IPS DF 4.7 (cell line): ENCODE results near the gene CEP112.
"Not testable (repeated sequence)": the region's sequence is repeated elsewhere in the genome, so short reads cannot be mapped to it uniquely, and the experiment has no call there.

Experiments used
- DNase-seq: peaks from one replicate; pipeline ENCODE4 v3.0.0-alpha.2; 2013; ENCODE audit warnings: low spot score; ENCODE audit errors: extremely low read depth

Gene CEP112

DNA sequence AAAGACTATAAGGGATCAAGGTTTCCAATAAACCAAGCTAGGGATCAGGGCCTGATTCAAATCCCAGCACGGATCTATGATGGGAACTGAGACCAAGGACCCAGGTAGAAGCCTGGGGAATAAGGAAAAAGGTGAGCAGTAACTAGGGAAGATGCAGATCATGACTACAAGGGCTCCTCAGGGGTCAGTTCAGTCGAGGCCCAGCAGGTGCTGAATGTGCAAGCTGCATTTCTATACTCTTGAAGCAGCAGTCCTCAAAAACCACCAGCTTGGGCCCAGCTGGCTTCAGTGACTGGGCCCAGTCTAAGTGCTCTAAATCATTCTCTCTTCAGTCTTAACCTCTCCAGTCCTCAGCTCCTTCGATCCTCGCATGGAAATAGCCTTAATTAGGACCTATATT lies 401.7 kb downstream of the CEP112 start:
- no peak for DNase-seq

DNA sequence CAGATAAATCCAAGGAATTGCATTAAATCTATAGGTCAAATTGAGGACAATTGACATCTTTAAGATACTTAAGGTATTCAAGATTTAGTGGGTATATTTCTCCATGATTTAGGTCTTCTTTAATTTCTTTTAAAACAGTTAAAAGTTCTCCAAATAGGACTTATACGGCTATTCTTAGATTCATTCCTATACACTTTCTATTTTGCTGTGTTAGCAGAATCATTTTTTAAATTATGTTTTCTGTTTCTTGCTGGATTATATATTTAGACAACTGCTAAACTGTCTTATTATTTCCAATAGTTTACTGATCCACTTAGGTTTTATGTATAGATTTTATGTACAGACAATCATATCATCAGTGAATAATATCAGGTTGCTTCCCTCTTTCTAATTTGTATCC lies 404.4 kb downstream of the CEP112 start:
- no peak for DNase-seq

- DNase-seq, result no peak
Observed at GRCh38 chr17:65786479-65786878, 405.5 kb downstream of the CEP112 start.

- no peak for DNase-seq
Observed at GRCh38 chr17:65785109-65785508, 406.8 kb downstream of the CEP112 start.

DNA sequence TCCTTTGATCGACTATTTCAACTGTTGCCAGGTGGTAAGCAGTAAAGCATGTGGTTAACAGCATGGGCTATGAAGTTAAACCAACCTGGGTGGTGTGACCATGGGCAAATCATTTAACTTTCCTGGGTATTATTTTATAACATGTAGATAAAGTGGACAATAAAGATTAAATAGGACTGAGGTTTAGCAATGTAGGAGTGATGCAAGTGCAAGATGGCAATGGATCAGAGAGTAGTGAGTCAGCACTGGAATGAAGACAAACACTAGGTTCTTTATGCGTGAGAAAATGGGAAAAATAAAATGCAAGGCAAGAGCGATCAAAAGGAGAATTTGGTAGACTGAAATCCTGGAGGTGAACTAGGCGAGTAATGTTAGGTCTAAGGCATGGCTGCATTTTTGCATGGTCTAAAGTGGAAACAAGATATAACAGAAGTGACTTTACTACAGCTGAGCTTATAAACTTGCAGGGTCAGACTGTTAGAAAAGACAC lies 408.0 kb downstream of the CEP112 start:
- no peak for DNase-seq

DNA sequence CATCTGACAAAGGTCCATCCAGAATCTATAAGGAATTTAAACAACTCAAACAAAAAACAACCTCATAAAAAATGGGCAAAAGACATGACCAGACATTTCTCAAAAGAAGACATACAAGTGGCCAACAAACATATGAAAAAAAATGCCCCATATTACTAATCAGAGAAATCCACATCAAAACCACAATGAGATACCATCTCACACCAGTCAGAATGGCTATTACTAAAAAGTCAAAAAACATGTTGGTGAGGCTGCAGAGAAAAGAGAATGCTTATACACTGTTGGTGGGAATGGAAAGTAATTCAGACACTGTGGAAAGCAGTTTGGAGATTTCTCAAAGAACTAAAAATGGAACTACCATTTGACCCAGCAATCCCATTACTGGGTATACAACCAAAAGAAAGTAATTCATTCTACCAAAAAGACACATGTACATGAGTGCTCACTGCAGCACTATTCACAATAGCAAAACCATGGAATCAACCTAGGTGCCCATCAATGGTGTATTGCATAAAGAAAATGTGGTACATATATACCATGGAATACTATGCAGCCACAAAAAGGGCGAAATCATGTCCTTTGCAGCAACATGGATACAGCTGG lies 409.7 kb downstream of the CEP112 start:
- not testable (repeated sequence) for DNase-seq

DNA sequence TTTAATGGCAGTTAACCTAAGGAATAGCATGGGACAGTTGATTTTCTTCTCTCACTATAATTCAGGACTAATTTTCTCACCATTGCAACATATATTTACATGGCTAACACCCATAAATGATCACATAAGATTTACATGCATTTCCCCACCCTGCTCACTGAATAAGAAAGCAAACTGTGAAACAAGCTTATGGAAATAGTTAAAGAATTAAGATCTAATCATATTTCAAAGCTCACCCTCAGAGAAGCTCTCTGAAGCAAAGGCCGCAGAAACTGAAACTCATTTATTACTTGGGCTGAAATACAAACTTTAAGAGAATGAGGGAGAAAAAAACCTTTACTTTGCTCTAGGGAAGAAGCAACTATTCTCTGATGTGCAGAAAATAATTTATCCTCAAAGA lies 411.8 kb downstream of the CEP112 start:
- DNase-seq, result no peak

- DNase-seq, result no peak
Observed at GRCh38 chr17:65776890-65777289, 415.0 kb downstream of the CEP112 start.

- no peak for DNase-seq
Observed at GRCh38 chr17:65774787-65775186, 417.1 kb downstream of the CEP112 start.

DNA sequence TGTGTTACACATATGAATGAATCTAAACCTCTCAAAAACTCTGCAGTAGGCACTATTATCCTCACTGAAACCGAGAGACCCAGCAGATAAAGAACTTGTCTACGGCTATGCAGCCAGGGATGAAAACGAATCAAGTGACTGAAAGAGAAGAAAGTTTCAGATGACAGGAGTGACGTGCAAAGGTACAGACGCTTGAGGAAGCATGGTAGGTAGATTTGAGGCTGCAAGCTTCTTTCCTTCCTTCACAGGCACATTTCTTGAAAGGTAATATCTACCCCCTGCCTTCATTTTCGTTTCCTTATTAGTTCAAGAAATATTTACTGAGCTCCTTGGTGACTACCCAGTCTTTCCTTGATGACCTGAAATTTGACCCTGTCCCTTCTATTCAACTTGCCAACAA lies 418.9 kb downstream of the CEP112 start:
- no peak for DNase-seq

GRCh38 chr17:65771704-65772103 lies 420.2 kb downstream of the CEP112 start:
- DNase-seq, result no peak

DNA sequence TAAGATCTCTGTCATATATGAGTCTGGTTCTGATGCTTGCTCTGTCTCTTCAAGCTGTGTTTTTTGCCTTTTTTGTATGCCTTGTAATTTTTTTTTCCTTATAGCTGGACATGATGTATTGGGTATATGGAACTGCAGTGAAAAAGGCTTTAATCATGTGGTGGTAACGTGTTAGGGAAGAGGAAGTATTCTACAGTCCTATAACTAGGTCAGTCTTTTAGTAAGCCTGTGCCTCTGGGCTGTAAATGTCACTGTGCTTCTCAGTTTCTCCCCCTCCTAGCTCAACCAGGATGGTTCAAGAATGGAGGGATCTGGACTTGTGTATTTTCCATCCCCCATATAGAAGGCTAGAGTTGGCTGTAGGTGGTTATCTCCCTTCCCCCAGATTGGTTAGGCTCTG lies 428.1 kb downstream of the CEP112 start:
- no peak for DNase-seq

DNA sequence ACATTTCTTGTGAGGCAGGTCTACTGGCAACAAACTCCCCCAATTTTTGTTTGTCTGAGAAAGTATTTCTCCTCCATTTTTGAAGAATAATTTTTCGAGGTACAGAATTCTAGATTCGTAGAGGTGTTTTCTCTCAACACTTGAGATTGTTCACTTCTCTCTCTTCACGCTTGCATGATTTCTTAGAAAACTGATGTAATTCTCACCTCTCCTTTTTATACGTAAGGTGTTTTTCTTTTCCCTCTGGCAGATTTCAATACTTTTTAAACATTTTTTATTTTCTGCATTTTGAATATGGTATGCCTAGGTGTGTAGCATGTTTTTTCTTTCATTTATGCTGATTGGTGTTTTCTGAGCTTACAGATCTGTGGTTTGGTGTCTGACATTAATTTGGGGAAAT lies 429.0 kb downstream of the CEP112 start:
- no peak for DNase-seq

DNA sequence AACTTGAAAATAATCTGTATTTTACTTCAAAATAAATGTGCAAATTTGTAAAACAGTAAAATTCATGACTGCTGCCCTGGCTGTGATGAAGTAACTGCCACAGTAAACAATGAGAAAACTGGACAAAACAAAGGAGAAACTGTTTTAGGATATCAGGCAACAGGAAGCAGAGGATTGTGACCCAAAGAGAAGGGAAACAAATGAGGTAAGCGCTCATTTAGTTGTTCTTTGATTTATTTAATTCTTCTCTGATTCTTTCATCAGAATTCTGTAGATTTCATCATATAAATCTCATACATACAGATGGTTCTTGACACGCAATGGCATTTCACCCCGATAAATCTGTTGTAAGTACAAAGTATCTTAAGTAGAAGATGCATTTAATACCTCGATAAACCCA lies 432.4 kb downstream of the CEP112 start:
- DNase-seq, result no peak

DNA sequence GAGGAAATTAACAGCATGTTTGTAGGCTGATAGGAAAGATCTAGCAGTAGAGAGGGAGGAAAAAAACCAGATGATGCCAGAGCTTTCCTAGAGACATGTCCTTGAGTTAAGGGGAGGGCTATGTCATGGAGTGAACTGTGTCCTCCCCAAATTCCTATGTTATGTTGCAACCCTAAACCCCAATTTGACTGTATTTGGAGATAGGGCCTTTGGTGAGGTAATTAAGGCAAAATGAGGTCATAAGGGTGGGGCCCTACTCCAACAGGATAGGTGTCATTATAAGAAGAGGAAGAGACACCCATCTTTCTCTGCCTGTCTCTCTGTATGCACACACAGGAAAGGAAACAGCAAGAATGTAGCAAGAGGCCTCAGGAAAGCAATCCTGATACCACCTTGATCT lies 435.2 kb downstream of the CEP112 start:
- DNase-seq, result no peak

- DNase-seq, result no peak
Observed at GRCh38 chr17:65755799-65756198, 436.1 kb downstream of the CEP112 start.

GRCh38 chr17:65754630-65755029 lies 437.3 kb downstream of the CEP112 start:
- no peak for DNase-seq

GRCh38 chr17:65754081-65754480 lies 437.9 kb downstream of the CEP112 start:
- no peak for DNase-seq

DNA sequence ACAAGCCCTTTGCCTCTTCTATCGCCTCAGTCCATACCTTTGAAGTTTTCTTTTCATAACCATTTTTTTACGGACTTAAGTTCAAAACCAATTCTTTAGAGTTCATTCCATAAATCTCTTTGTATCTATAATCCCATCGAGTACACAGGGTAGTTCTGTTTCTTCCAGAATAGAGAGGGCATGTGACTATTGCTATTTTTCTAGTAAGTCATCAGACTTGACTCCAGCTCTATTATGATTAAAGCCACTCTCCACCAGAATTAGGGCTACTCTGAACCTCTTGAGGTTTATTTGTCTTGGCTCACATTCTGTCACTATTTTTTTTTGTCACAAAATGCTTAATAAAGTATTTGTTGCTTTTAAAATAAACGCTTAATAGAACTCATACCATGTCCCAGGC lies 438.6 kb downstream of the CEP112 start:
- no peak for DNase-seq

GRCh38 chr17:65751263-65751662 lies 440.7 kb downstream of the CEP112 start:
- DNase-seq, result no peak

DNA sequence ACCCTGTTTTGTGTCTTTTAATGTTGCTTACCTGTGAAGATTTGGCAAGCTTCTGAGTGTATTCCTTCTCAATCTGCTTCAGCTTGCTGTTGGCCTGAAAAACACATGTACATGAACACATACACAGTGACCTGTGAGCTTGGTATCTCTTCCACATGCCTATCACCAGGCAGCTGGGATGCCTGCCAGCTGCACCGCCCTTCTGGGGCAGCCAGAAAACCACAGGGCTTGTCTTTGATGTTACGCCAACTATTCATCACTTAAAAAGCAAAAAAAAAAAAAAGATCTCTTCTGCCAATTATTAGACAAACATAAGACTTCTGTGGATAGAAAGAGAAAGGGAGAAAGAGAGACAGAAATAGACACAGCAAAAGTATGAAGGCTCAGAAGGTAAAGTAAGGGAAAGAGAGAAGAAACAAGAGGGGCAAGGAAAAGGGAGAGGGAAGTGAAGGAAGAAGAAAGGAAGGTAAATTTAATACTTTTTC lies 441.3 kb downstream of the CEP112 start:
- no peak for DNase-seq

- no peak for DNase-seq
Observed at GRCh38 chr17:65750166-65750565, 441.8 kb downstream of the CEP112 start.

DNA sequence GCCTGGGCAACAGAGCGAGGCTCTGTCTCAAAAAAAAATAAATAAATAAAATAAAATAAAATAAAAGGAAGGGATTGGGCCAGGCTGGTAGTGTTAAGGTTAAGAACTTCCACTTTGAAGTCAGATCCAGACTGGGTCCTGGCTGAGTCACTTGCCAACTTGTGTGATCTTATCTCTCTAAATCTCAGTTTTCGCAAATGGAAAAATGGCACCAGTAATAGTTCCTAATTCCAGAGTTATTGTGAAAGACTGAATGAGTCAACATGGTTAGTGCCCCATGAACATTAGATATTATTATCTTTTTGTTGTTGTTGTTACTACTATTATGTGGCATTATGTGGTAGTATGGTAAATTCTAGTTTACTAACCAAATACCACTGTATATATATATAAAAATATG lies 442.5 kb downstream of the CEP112 start:
- DNase-seq, result no peak

DNA sequence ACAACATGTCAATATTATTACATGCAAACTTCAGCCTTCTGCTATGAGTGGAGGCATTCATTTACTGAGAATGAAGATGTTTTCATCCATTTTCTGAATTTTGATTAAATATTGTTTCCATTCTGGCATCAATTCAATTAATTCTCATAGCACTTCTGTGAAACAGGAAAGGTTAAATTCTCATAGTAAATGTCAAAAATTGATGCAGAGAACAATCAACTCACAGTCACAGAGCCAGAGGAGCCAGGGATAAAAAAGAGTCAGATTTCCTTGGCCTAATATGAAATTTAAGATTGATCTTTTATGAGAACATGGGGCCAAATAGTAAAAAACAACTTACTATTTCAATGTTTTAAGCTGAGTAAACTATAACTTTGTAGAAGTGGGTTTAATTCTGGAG lies 446.7 kb downstream of the CEP112 start:
- no peak for DNase-seq
